G401.6 (cell line): Measurements from ENCODE around the gene CDK15.
"Not testable (repeated sequence)": the region's sequence is repeated elsewhere in the genome, so short reads cannot be mapped to it uniquely, and the experiment has no call there.

Source experiments
- FAIRE-seq: peaks from 2 replicates; lab custom pipeline; 2012; peaks lifted over from hg19 to GRCh38; lab: Jason Lieb, UNC

The CDK15 gene

GRCh38 chr2:201790291-201790690 lies 16.0 kb upstream of the CDK15 start:
- FAIRE-seq, result no peak

GRCh38 chr2:201790989-201791388 lies 15.3 kb upstream of the CDK15 start:
- FAIRE-seq, result no peak

DNA sequence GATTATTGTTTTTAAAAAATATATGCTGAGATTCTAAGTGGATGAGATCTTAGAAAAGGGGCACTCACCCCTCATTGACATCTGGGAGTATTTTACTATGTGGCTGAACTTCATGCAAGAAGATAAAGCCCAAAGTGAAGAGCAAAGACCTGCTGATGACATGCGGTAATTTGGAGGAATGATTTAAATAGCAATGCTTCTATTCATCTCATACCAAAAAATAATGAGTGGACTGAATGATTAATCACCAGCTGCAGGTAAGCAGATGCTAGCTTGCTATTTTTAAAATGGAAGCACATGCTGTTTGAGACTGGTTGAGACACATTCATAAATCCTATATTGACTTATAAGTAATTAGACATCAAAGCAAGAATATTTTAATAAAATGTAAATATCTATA lies 12.7 kb upstream of the CDK15 start:
- FAIRE-seq, result no peak

- no peak for FAIRE-seq
These were observed 12.0 kb upstream of the CDK15 start for GRCh38 chr2:201794294-201794693.

GRCh38 chr2:201795607-201796477 lies 10.5 kb upstream of the CDK15 start:
- FAIRE-seq, result peak; percentile 84

GRCh38 chr2:201796478-201796865 lies 9.9 kb upstream of the CDK15 start:
- no peak for FAIRE-seq

- no peak for FAIRE-seq
These were observed 9.0 kb upstream of the CDK15 start for GRCh38 chr2:201797175-201797840.

GRCh38 chr2:201798252-201798913 lies 8.0 kb upstream of the CDK15 start:
- FAIRE-seq, result no peak

- FAIRE-seq, result not testable (repeated sequence)
These were observed 7.4 kb upstream of the CDK15 start for GRCh38 chr2:201798914-201799285.

DNA sequence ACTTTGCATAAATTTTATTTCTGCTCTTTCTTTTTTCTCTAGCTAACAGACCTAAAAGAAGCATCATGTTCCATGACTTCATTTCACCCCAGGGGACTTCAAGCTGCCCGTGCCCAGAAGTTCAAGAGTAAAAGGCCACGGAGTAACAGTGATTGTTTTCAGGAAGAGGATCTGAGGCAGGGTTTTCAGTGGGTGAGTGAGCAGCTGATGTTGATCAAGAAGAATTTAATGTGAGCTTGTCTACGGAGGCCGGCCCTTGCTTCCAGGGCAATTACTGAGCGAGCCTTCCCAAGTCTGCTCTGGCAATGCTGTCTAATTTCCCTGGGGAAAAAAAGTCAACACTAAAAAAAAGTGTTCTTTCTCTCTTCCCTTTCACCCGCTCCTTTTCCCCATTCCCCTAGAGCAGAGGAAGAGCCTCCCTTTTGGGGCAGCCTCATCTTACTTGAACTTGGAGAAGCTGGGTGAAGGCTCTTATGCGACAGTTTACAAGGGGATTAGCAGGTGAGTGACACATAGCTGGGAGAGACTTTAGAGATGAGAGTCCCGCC lies 1.2 kb downstream of the CDK15 start:
- FAIRE-seq, result no peak

DNA sequence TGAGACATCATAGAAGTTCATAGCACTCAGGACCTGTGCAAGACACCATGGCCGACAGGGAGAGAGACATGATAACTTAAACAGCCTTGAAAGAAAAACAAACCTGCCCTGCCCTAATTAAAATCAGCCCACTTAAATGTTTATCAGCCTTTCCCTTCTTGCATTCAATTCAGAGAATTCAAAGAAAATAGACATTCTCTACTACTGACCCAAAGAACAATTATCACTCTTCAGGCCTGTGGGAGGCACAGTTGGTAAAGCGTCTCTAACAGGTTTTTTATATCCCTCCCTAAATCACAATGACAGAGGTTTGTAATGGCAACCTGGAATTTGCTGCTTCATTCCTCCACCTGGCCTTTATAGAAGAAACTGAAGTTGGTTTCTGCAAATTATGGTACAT lies 1.7 kb downstream of the CDK15 start:
- no peak for FAIRE-seq

- FAIRE-seq, result no peak
These were observed 3.3 kb downstream of the CDK15 start for GRCh38 chr2:201809633-201810032.

GRCh38 chr2:201810604-201811003 lies 4.3 kb downstream of the CDK15 start:
- FAIRE-seq, result not testable (repeated sequence)

DNA sequence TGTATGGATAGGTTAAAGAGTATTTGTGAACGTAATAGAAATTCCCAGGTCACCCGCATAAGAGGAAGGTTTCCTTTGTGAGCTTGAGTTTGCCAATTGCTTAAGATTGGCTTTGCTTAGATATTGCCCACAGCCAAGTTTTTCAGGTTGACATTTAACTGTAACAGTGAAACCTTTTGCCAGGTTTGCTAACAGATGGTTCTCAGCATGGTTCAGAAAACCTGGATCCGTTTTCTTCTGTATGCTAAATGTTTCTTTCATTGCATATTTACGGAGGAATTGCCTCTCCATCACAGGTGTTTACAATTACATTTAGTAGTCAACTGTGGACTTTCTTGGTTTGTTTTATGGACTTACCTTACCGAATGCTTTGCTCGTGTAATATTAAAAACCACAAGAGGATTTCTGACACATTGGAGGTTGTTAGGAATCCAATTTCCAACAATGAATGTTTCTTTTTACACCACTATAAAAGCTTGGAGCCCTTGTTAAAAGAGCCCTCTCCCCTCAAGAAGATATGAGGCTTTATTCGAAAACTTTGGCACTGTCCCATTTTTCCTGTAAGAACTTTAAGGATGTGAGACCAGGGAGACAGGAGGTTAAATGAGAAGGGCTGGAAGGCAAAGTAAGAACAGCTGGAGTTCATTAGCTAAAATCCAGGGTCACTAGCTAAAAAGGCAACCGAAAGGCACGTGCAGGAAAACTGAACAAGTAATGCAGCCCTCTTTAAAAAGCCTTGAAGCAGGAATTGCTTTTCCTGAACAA lies 7.8 kb downstream of the CDK15 start:
- no peak for FAIRE-seq

DNA sequence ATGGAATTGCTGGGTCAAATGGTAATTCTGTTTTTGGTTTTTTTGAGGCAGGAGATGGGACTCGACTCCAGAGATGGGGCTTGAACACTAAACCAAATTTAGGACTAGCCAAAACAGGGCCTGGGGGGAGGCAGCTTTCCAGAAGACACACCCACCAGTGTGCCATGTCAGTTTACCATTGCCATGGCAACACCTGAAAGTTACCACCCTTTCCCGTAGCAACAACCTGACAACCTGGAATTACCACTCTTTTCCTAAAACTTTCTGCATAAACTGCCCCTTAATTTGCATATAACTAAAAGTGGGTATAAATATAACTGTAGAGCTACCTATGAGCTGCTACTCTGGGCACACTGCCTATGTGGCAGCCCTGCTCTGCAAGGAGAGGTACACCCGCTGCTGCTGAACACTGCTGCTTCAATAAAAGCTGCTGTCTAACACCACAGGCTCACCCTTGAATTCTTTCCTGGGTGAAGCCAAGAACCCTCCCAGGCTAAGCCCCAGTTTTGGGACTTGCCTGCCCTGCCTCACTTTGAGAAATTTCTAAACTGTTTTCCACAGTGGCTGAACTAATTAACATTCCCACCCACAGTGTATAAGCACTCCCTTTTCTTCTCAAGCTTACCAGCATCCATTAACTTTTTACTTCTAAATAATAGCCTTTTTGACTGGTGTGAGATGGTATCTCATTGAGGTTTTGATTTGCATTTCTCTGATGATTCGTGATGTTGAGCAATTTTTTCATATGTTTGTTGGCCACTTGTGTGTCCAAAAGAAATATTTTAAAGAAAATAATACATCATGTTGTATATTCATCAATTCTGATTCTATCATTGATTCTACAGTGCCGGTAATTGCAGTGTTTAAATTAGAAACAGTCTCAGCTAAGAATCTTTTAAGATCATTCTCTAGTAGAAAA lies 10.6 kb downstream of the CDK15 start:
- FAIRE-seq, result no peak

- FAIRE-seq, result no peak
These were observed 14.2 kb downstream of the CDK15 start for GRCh38 chr2:201820383-201821007.

- no peak for FAIRE-seq
These were observed 14.7 kb downstream of the CDK15 start for GRCh38 chr2:201821080-201821479.

GRCh38 chr2:201824212-201824611 lies 17.9 kb downstream of the CDK15 start:
- peak; percentile 33 for FAIRE-seq

DNA sequence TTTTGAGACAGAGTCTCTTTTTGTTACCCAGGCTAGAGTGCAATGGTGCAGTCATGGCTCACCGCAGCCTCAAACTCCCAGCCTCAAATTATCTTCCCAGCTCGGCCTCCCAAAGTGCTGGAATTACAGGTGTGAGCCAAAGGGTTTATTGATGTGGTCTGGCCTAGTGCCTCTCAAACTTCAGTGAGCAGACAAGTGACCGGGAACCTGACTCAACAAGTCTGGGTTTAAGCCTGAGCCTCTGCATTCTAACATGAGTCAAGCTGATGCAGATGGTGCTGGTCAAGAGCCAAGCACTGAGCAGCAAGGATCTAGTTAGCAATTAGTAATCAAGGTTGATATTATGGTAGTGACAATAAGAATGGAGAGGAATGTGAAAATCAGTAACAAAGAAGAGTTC lies 21.3 kb downstream of the CDK15 start:
- FAIRE-seq, result no peak

GRCh38 chr2:201828220-201828619 lies 21.9 kb downstream of the CDK15 start:
- no peak for FAIRE-seq

DNA sequence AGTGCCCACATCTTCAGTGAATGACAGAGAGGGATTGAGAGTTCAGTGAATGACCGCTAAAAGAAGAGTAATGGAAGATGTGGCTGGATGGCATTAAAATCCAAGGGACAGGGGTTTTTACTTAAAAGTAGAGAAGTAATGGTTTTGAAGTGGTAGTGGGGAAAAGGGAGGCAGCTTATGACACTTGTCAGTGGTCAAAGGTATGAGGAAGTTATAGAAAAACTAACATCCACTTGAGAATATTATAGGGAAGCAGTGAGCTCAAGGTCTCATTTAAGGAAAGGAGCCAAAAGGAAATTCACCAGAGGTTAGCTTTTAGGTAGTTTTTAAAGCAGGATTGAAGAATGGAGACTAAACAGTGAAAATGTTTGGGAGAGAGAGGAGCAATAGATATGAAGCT lies 24.3 kb downstream of the CDK15 start:
- no peak for FAIRE-seq
